Measurements from ENCODE around the gene PMPCB. TPM values are rescaled to one million over a fixed set of nuclear protein-coding genes. Genes with fewer than 3 reads are reported as not detected.
A peak's percentile ranks its signal among the peaks of the same experiment; 100 is the strongest.

PMPCB gene
- total and polyA plus RNA-seq, 2 donors from 2014 or later: 65.8 to 85.3 TPM

- intact Hi-C loops (cut with DNase I): no loop called here
- no peaks in the 10 kb centered on the region for H3K9me3 ChIP-seq (ENCODE audit: control insufficient read depth in 2 of 3, insufficient read depth in 1 of 3, low read length in 3 of 3)
- H3K27me3 ChIP-seq (ENCODE audit: control insufficient read depth, insufficient read depth, low read length): no peaks in the 10 kb centered on the region
- no peak for FAIRE-seq
- H3K9ac ChIP-seq (ENCODE audit: low read length in 3 of 3): no peak overlapping the region
- H3K4me1 ChIP-seq (ENCODE audit: control insufficient read depth in 2 of 3, insufficient read depth in 2 of 3, low read depth in 1 of 3, low read length in 3 of 3): peaks cover 3 to 5% (median 4%) of the 10 kb centered on the region in 3 donors
- TF ChIP-seq CTCF (IDR thresholded peaks at IDR 0.05; ENCODE audit: borderline replicate concordance, extremely low read depth, insufficient read depth): no peak
- no peak overlapping the region for H3K4me3 ChIP-seq (ENCODE audit: low read length in 3 of 3)
- DNase-seq: no peak
- H3K27ac ChIP-seq (ENCODE audit: low read depth in 2 of 2, low read length in 2 of 2): no peak overlapping the region
- H3K36me3 ChIP-seq (ENCODE audit: control insufficient read depth in 2 of 3, insufficient read depth in 3 of 3, low read length in 3 of 3): peaks cover 2 to 20% (median 17%) of the 10 kb centered on the region in 3 donors
Observed at GRCh38 chr7:103338864-103339263, 41.6 kb downstream of the PMPCB start.

- no peak overlapping the region for H3K27ac ChIP-seq (ENCODE audit: low read depth in 2 of 2, low read length in 2 of 2)
- no peak overlapping the region for H3K4me3 ChIP-seq (ENCODE audit: low read length in 3 of 3)
- no peak for TF ChIP-seq CTCF (IDR thresholded peaks at IDR 0.05; ENCODE audit: borderline replicate concordance, extremely low read depth, insufficient read depth)
- H3K36me3 ChIP-seq (ENCODE audit: control insufficient read depth in 2 of 3, insufficient read depth in 3 of 3, low read length in 3 of 3): peaks cover 2 to 20% (median 17%) of the 10 kb centered on the region in 3 donors
- no peaks in the 10 kb centered on the region for H3K27me3 ChIP-seq (ENCODE audit: control insufficient read depth, insufficient read depth, low read length)
- no peaks in the 10 kb centered on the region for H3K9me3 ChIP-seq (ENCODE audit: control insufficient read depth in 2 of 3, insufficient read depth in 1 of 3, low read length in 3 of 3)
- no peak for FAIRE-seq
- no peak for DNase-seq
- intact Hi-C loops (cut with DNase I): no loop called here
- peaks cover 3 to 5% (median 4%) of the 10 kb centered on the region in 3 donors for H3K4me1 ChIP-seq (ENCODE audit: control insufficient read depth in 2 of 3, insufficient read depth in 2 of 3, low read depth in 1 of 3, low read length in 3 of 3)
- H3K9ac ChIP-seq (ENCODE audit: low read length in 3 of 3): no peak overlapping the region
Observed at GRCh38 chr7:103341466-103341865, 44.2 kb downstream of the PMPCB start.

- intact Hi-C loops (cut with DNase I): no loop called here
- H3K4me3 ChIP-seq (ENCODE audit: low read length in 3 of 3): peak overlapping the region; percentile 91 to 94 (median 94)
- peaks cover 3 to 13% (median 8%) of the 10 kb centered on the region in 3 donors for H3K4me1 ChIP-seq (ENCODE audit: control insufficient read depth in 2 of 3, insufficient read depth in 2 of 3, low read depth in 1 of 3, low read length in 3 of 3)
- TF ChIP-seq CTCF (IDR thresholded peaks at IDR 0.05; ENCODE audit: borderline replicate concordance, extremely low read depth, insufficient read depth): no peak
- no peak overlapping the region for H3K27ac ChIP-seq (ENCODE audit: low read depth in 2 of 2, low read length in 2 of 2)
- no peaks in the 10 kb centered on the region for H3K9me3 ChIP-seq (ENCODE audit: control insufficient read depth in 2 of 3, insufficient read depth in 1 of 3, low read length in 3 of 3)
- H3K27me3 ChIP-seq (ENCODE audit: control insufficient read depth, insufficient read depth, low read length): no peaks in the 10 kb centered on the region
- no peak for FAIRE-seq
- DNase-seq: no peak
- H3K36me3 ChIP-seq (ENCODE audit: control insufficient read depth in 2 of 3, insufficient read depth in 3 of 3, low read length in 3 of 3): peaks cover 0 to 8% (median 5%) of the 10 kb centered on the region in 3 donors
- H3K9ac ChIP-seq (ENCODE audit: low read length in 3 of 3): peak overlapping the region in 1 of 3 donors; percentile 91
Observed at GRCh38 chr7:103343332-103343731, 46.1 kb downstream of the PMPCB start.
